Left colon (tissue), 2 donors: ENCODE results near the gene CDC42SE2. TPM values are rescaled to one million over a fixed set of nuclear protein-coding genes. Genes with fewer than 3 reads are reported as not detected.
"Not testable (repeated sequence)": the region's sequence is repeated elsewhere in the genome, so short reads cannot be mapped to it uniquely, and the experiment has no call there.

Source experiments
- ATAC-seq: fragments of 200-7000 bp; cut with Tn5 transposase; one replicate; pipeline ENCODE4 v1.9.1; 2020; ENCODE audit warnings: mild to moderate bottlenecking, moderate library complexity
- DNase-seq, 2 donors: peaks; one replicate each; pipeline ENCODE4 v3.0.0-alpha.2; 2020
- intact Hi-C, 2 donors: fragments of 100-400 bp; cut with DNase I in 1 of 2; cut with micrococcal nuclease in 1 of 2; formaldehyde crosslinking; loops; one replicate each; pipeline versions ENCODE4 v1.11.2 to v1.14.0; 2022; cut with DNase I, micrococcal nuclease
- total RNA-seq, 2 donors: library from RNA; stranded (reverse); fragmentation: NEBNext Ultra II Directional; extraction: Animal tissue kit (Norgen Biotek cat#: 25700); gene quantifications; one replicate each; pipeline ENCODE4 v1.2.1, GENCODE V29; 2021
- donor health status: DM: no; HTN: no; CAD: no.
- donor health status: DM: yes; HTN: yes; CAD: no.

CDC42SE2 gene
- total RNA-seq, 2 donors from 2014 or later = 106 to 114 TPM

DNA sequence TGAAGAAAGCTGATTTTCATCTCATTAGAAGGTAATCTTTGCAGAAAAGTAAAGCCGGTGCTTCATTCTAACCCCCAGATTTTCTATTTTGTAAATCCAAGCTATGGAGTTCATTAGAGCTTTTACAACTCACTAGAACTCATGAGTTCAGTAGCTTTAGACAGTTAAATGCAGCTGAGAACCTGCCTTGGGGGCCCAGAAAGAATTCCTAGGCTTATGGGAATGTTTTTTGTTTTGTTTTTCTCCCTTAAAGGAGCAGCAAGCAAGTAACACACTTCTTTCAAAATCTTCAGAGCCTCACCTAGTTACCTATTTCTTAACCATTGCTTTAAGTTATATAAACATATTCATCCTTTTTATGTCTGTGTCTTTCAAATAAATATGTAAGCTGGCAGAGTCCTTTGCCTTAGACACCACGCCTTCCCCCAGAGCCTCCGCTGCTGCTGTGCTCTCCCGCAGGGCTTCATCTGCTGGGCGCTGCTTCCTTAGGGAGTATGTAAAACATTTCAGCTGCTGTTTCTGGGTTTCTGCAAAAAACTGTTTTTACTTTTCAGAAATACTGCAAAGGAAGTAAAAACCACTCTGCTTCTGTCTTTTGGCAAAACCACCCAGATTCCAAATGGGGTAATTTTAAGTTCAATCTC lies 132.9 kb downstream of the CDC42SE2 start:
- intact Hi-C loops = no loop called here
- ATAC-seq = no peak
- no peak for DNase-seq

- ATAC-seq = peak; percentile 13
- intact Hi-C loops = not testable (repeated sequence)
These were observed 135.2 kb downstream of the CDC42SE2 start for GRCh38 chr5:131399007-131399406.

GRCh38 chr5:131400585-131400984 lies 136.7 kb downstream of the CDC42SE2 start:
- ATAC-seq = peak; percentile 17
- no peak for DNase-seq
- intact Hi-C loops = no loop called here

More at GRCh38 chr5:131399007-131399406, 135.2 kb downstream of the CDC42SE2 start:
- not testable (repeated sequence) for DNase-seq

DNA sequence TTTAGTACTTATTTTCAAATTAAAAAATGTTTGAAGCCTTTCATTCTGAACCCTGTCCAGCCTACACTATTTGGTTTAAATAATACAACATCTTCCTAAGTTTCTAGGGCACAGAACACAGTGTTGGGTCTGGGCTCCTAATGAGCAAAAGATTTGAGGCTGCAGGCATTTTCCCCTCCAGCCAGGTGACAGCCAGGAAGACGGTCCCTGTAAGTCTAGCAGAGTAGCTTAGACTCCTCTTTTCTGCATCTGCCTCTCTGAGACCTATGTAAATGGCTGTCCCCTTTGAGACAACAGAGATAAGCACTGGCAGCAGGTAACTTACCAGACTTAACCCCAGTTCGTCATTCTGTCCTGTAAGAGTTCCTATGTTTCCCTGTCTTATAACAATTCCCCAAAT lies 141.8 kb downstream of the CDC42SE2 start:
- no peak for DNase-seq
- intact Hi-C loops = no loop called here
- ATAC-seq = no peak

DNA sequence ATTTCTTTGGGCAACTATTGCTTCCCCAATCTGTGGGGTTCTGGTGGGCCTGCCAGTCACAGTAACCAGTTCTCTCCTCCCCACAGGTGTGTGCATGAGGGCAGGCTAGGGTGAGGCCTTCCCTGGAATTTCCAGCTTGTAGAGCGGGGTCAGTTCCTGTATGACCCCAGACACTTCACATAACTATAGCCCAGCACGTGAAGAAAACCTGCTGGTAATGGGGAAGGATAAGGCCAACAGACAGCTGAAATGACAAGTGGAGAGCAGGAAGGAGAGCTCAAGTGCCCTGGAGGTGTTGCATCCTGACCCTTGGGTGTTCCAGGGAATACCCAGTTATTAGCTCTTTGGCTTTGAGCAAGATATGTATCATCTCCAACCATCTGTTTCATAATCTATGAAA lies 142.2 kb downstream of the CDC42SE2 start:
- ATAC-seq (no peak), DNase-seq (no peak)
- intact Hi-C loops = no loop called here

- intact Hi-C loops = no loop called here
- ATAC-seq = peak; percentile 93
- no peak for DNase-seq
These were observed 143.3 kb downstream of the CDC42SE2 start for GRCh38 chr5:131406975-131407638.

DNA sequence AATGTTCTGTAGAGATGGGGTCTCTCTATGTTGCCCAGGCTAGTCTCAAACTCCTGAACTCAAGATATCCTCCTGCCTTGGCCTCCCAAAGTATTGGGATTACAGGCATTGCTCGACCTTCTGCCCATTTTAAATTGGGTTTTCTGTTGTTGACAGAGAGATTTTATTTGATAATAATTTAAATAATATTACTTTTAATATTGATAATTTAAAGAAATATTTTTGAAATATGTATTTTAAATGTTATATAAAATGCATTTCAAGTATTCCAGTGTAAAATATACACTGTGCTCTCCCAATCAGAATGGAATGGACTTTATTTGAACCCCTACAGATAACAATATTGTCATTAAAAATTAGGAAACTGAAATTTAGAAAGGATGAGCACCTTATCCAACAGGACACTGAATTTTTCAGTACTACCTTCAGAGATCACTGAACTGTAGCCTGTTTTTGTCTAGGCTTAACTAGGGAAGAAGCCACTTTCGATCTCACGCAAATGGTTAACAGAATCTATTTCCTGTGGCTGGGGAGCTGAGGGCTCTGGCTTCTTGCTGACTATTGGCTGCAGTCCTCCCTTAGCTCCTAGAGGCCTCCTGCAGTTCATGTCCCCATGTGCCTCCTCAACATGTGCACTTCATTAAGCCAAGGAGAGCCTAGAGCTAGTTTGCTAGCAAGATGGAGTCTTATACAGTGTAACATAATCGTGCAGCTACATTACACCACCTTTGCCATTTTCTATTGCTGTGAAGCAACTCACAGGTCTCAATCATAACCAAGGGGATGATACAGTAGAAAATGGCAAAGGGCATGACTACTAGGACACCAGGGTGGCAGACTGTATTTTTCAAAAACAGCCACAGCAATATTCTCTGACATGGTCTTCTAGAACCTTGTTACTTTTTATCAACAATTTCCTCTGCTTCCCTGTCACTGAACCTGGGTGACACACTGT lies 150.0 kb downstream of the CDC42SE2 start:
- ATAC-seq = no peak
- no peak for DNase-seq
- intact Hi-C loops = no loop called here

DNA sequence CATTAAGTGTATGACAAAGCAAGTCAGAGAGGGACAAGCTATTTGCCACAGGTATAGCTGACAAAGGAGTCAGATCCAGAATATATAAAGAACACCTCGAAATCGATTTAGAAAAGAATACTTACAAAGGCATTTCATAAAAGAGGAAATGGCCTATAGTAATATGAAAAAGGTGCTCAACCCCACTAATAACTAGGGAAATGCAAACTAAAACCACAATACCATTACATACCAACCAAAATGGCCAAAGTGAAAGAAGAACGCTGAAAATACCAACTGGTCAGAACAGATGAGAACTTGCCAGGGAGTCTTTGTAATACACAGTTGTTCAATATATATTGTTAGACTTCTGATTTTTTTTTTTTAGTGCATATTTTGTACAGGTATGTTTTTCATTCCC lies 152.9 kb downstream of the CDC42SE2 start:
- DNase-seq = no peak
- intact Hi-C loops = no loop called here

GRCh38 chr5:131417240-131417869 lies 153.5 kb downstream of the CDC42SE2 start:
- peak; percentile 77 for ATAC-seq
- intact Hi-C loops = no loop called here
- peak; percentile 70 to 91 for DNase-seq

More for the DNA sequence above, 152.9 kb downstream of the CDC42SE2 start:
- ATAC-seq = no peak

DNA sequence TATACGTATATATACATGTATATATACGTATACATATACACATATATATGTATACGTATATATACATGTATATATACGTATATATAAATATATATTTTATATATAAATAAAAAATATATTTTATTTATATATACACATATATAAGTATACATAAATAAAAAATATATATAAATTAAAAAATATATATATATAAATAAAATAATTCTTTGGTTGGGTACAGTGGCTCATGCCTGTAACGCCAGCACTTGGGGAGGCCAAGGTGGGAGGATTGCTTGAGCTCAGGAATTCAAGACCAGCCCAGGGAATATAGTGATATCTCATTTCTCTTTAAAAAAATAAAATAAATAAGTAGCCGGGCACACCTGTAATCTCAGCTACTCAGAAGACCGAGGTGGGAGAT lies 155.0 kb downstream of the CDC42SE2 start:
- no peak for ATAC-seq
- intact Hi-C loops = no loop called here
- DNase-seq = no peak

- ATAC-seq = peak; percentile 20
- intact Hi-C loops = no loop called here
- no peak for DNase-seq
These were observed 156.0 kb downstream of the CDC42SE2 start for GRCh38 chr5:131419877-131420276.

GRCh38 chr5:131423056-131423455 lies 159.2 kb downstream of the CDC42SE2 start:
- ATAC-seq (no peak), DNase-seq (no peak)
- intact Hi-C loops = no loop called here

GRCh38 chr5:131426011-131426410 lies 162.2 kb downstream of the CDC42SE2 start:
- intact Hi-C loops = no loop called here

GRCh38 chr5:131430794-131431193 lies 166.9 kb downstream of the CDC42SE2 start:
- intact Hi-C loops = no loop called here
- ATAC-seq (no peak), DNase-seq (no peak)

More at GRCh38 chr5:131426011-131426410, 162.2 kb downstream of the CDC42SE2 start:
- ATAC-seq = no peak
- no peak for DNase-seq

GRCh38 chr5:131431794-131432193 lies 167.9 kb downstream of the CDC42SE2 start:
- DNase-seq (no peak), ATAC-seq (no peak)
- intact Hi-C loops = no loop called here

- intact Hi-C loops = no loop called here
- no peak for DNase-seq
- ATAC-seq = no peak
These were observed 169.3 kb downstream of the CDC42SE2 start for GRCh38 chr5:131433109-131433508.

GRCh38 chr5:131436081-131436480 lies 172.2 kb downstream of the CDC42SE2 start:
- ATAC-seq (no peak), DNase-seq (no peak)
- intact Hi-C loops = no loop called here

GRCh38 chr5:131441184-131441583 lies 177.3 kb downstream of the CDC42SE2 start:
- intact Hi-C loops = no loop called here
- no peak for ATAC-seq
- no peak for DNase-seq
